ENCODE measurements around the gene CLDN22.

CLDN22 gene

DNA sequence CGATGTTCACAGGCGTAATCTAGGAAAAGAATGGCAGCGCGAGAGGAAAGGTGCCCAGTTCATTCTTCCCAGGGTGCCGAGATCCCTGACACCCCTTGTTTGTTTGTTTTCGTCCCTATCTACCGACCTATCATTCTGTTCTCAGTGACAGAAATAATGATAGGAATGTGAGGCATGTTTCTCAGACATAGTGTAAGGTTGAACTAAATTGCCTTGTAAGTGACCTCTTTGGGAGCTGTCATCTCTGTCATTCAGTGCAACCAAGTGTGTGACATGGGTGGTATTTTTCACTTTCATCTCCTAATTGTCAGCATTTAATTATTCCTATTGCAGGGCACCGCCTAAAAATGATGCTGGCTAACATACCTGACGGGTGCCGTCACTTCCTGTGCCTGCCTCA lies 24.4 kb downstream of the CLDN22 start:
- FAIRE-seq (no peak), DNase-seq (ENCODE audit: insufficient read length, low spot score) (no peak)
- TF ChIP-seq POLR2A (IDR thresholded peaks at IDR 0.05; ENCODE audit: low read depth, low read length) (no peak), PAX5 (IDR thresholded peaks at IDR 0.05; ENCODE audit: insufficient read depth, low read length, severe bottlenecking) (no peak), POLR2AphosphoS5 (IDR thresholded peaks at IDR 0.05; ENCODE audit: low read depth, low read length) (no peak), TAF1 (IDR thresholded peaks at IDR 0.05; ENCODE audit: low read depth, low read length) (no peak), SPI1 (IDR thresholded peaks at IDR 0.05; ENCODE audit: low read depth, low read length) (no peak), POU2F2 (IDR thresholded peaks at IDR 0.05; ENCODE audit: low read depth, low read length) (no peak)

DNA sequence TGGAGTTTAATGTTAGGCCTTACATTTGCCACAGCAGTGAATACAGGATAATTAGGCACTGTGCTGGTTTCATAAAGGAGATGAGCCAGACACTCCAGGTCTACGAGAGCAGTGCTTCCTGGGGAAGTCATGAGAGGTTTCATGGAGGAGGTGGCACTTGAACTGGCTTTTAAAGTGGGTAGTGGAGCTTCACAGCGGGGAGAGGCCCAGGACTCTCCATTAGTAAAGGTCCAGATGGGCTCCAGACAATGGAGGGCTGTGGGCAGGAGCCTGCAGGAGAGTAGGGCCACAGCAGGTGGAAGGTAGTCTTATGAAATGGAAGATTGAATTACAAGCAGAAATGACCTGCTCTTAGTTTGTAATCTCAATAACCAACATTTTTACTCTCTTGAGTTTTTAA lies 29.0 kb downstream of the CLDN22 start:
- FAIRE-seq: no peak
- TF ChIP-seq POLR2A (IDR thresholded peaks at IDR 0.05; ENCODE audit: low read depth, low read length): no peak
- no peak for TF ChIP-seq PAX5 (IDR thresholded peaks at IDR 0.05; ENCODE audit: insufficient read depth, low read length, severe bottlenecking)
- no peak for TF ChIP-seq POLR2AphosphoS5 (IDR thresholded peaks at IDR 0.05; ENCODE audit: low read depth, low read length)
- no peak for TF ChIP-seq SPI1 (IDR thresholded peaks at IDR 0.05; ENCODE audit: low read depth, low read length)
- TF ChIP-seq TAF1 (IDR thresholded peaks at IDR 0.05; ENCODE audit: low read depth, low read length): no peak
- no peak for DNase-seq (ENCODE audit: insufficient read length, low spot score)

DNA sequence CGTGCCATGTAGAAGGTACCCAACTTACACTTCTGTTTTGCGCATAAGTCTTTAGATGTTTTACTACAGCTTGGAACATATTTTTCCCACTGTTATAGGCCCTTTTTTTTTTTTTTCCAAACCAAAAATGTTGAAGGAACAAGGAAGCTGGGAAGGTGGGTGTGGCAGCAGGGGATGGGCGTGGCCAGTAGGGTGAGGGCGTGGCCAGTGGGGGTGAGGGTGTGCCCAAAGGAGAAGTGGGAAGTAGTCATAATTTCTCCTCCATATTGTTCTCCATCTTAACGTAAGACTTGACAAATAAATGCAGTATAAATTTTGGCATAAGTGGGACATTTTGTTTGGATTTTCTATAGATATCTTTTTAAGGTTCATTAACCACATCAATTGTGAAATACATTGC lies 30.4 kb downstream of the CLDN22 start:
- TF ChIP-seq POLR2A (IDR thresholded peaks at IDR 0.05; ENCODE audit: low read depth, low read length): no peak
- TF ChIP-seq PAX5 (IDR thresholded peaks at IDR 0.05; ENCODE audit: insufficient read depth, low read length, severe bottlenecking): no peak
- no peak for TF ChIP-seq POLR2AphosphoS5 (IDR thresholded peaks at IDR 0.05; ENCODE audit: low read depth, low read length)
- no peak for TF ChIP-seq SPI1 (IDR thresholded peaks at IDR 0.05; ENCODE audit: low read depth, low read length)
- no peak for TF ChIP-seq TAF1 (IDR thresholded peaks at IDR 0.05; ENCODE audit: low read depth, low read length)
- no peak for TF ChIP-seq POU2F2 (IDR thresholded peaks at IDR 0.05; ENCODE audit: low read depth, low read length)
- DNase-seq (ENCODE audit: insufficient read length, low spot score) (no peak), FAIRE-seq (no peak)

DNA sequence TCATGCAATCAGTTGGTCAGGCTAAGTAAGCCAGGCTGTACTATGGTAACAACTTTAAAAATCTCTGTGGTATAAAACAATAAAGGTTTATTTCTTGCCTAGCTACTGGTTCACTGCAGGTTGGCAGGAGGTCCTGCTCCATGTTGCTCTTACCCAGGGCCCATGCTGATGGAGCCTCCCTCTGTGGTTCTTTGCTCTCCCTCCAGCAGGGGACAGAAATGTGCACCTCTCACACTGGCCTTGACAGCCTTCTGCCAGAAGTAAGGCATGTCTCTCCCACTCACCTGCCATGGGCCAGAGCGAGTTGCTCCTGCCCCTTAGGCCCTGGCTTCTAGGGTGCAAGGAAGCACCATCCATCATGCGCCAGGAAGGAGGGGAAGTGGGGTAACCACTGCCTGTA lies 31.1 kb downstream of the CLDN22 start:
- no peak for TF ChIP-seq PAX5 (IDR thresholded peaks at IDR 0.05; ENCODE audit: insufficient read depth, low read length, severe bottlenecking)
- no peak for TF ChIP-seq TAF1 (IDR thresholded peaks at IDR 0.05; ENCODE audit: low read depth, low read length)
- no peak for TF ChIP-seq POLR2AphosphoS5 (IDR thresholded peaks at IDR 0.05; ENCODE audit: low read depth, low read length)
- TF ChIP-seq POLR2A (IDR thresholded peaks at IDR 0.05; ENCODE audit: low read depth, low read length): no peak
- TF ChIP-seq SPI1 (IDR thresholded peaks at IDR 0.05; ENCODE audit: low read depth, low read length): no peak
- no peak for TF ChIP-seq POU2F2 (IDR thresholded peaks at IDR 0.05; ENCODE audit: low read depth, low read length)
- no peak for FAIRE-seq
- no peak for DNase-seq (ENCODE audit: insufficient read length, low spot score)

DNA sequence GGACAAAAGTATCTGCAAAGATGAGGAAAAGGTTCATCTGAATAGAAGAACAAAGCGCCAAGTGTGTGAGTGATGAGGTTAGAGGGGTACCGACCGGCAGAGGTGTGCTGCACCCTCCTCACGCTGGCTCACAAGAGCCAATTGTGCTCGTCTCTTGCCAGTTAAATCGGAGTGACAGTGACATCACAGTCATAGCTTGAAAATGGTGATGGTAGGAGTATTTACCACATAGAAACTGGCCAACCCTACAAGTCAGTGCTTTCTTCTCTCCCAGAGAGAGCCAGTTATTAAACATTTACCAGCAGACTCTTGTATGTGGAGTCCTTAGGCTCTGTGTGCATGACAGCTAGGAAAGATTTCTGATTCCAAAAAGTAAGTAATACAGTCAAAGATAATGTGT lies 32.4 kb downstream of the CLDN22 start:
- FAIRE-seq (no peak), DNase-seq (ENCODE audit: insufficient read length, low spot score) (no peak)
- no peak for TF ChIP-seq POLR2A (IDR thresholded peaks at IDR 0.05; ENCODE audit: low read depth, low read length)
- no peak for TF ChIP-seq POLR2AphosphoS5 (IDR thresholded peaks at IDR 0.05; ENCODE audit: low read depth, low read length)
- no peak for TF ChIP-seq TAF1 (IDR thresholded peaks at IDR 0.05; ENCODE audit: low read depth, low read length)
- TF ChIP-seq SPI1 (IDR thresholded peaks at IDR 0.05; ENCODE audit: low read depth, low read length): no peak
- TF ChIP-seq PAX5 (IDR thresholded peaks at IDR 0.05; ENCODE audit: insufficient read depth, low read length, severe bottlenecking): no peak
- no peak for TF ChIP-seq POU2F2 (IDR thresholded peaks at IDR 0.05; ENCODE audit: low read depth, low read length)

DNA sequence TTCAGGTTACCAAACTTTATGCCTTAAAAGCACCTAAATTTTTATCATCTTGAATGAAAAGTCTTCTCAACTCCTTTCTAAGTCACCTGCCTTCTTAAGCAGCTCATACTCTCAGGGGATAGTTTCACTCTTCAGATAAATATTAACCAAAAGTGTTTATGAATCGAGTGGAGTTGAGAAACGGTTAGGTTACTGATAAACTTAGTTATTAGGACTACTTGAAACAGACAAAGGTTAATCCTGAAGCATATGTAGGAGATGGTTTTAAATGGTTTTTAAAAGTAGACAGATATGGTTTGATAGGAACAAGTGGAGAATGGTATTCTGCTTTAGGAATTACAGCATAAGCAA lies 32.8 kb downstream of the CLDN22 start:
- FAIRE-seq (no peak), DNase-seq (ENCODE audit: insufficient read length, low spot score) (no peak)
- TF ChIP-seq POU2F2 (IDR thresholded peaks at IDR 0.05; ENCODE audit: low read depth, low read length) (no peak), TAF1 (IDR thresholded peaks at IDR 0.05; ENCODE audit: low read depth, low read length) (no peak), POLR2AphosphoS5 (IDR thresholded peaks at IDR 0.05; ENCODE audit: low read depth, low read length) (no peak), POLR2A (IDR thresholded peaks at IDR 0.05; ENCODE audit: low read depth, low read length) (no peak), SPI1 (IDR thresholded peaks at IDR 0.05; ENCODE audit: low read depth, low read length) (no peak), PAX5 (IDR thresholded peaks at IDR 0.05; ENCODE audit: insufficient read depth, low read length, severe bottlenecking) (no peak)

DNA sequence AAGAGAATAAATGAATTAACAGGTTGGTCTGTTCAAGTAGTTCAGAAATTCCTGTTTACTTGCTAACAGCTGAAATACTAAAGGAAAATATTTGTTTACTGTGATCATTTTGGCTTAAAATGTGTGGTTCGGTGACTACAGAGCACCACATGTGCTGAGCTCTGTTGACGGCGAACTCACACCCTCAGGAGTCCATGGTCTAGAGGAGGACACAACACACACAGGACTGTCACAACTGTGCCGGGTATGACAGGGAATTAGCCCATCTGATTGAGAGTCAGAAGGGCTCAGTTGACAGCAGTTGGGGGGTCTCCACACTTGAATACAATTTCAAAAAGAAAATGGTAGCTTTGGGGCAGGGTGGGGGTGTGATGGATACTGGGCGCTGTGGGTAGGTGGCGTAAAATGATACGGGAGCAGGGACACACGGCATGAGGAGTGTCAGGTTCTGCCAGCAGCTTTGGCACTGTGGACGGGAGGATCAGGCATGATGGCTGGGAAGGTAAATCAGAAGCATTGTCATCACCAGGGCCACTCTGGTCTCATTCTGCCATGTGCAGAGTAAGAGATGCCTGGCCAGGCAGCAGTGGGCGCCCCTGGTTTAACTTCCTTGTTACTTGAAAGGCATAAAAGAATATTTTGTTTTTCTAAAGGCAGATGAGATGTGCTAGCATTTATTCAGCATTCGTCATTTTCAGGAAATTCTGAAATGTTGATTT lies 33.3 kb downstream of the CLDN22 start:
- no peak for TF ChIP-seq PAX5 (IDR thresholded peaks at IDR 0.05; ENCODE audit: insufficient read depth, low read length, severe bottlenecking)
- TF ChIP-seq POLR2A (IDR thresholded peaks at IDR 0.05; ENCODE audit: low read depth, low read length): no peak
- TF ChIP-seq TAF1 (IDR thresholded peaks at IDR 0.05; ENCODE audit: low read depth, low read length): no peak
- TF ChIP-seq POU2F2 (IDR thresholded peaks at IDR 0.05; ENCODE audit: low read depth, low read length): no peak
- TF ChIP-seq POLR2AphosphoS5 (IDR thresholded peaks at IDR 0.05; ENCODE audit: low read depth, low read length): no peak
- TF ChIP-seq SPI1 (IDR thresholded peaks at IDR 0.05; ENCODE audit: low read depth, low read length): no peak
- FAIRE-seq (no peak), DNase-seq (ENCODE audit: insufficient read length, low spot score) (no peak)

DNA sequence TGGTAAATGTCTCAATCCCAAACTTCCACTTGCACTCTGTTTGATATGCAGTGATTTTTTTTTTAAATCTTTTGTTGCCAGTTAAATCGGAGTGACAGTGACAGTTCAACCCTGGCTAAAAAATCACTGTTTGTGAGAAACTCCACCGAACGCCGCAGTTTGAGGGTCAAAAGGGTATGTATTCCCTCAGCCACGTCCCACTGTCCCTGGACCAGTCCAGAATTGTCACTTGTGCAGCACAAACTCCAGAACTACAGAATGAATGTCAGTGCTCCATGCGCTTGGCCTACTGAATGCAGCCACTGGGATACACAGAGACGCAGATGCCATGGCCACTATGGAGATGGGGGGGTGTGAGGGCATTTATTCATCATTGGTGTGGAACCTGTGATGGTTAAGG lies 34.2 kb downstream of the CLDN22 start:
- FAIRE-seq: no peak
- TF ChIP-seq POLR2AphosphoS5 (IDR thresholded peaks at IDR 0.05; ENCODE audit: low read depth, low read length): no peak
- TF ChIP-seq TAF1 (IDR thresholded peaks at IDR 0.05; ENCODE audit: low read depth, low read length): no peak
- TF ChIP-seq SPI1 (IDR thresholded peaks at IDR 0.05; ENCODE audit: low read depth, low read length): no peak
- TF ChIP-seq POLR2A (IDR thresholded peaks at IDR 0.05; ENCODE audit: low read depth, low read length): no peak
- no peak for TF ChIP-seq POU2F2 (IDR thresholded peaks at IDR 0.05; ENCODE audit: low read depth, low read length)
- TF ChIP-seq PAX5 (IDR thresholded peaks at IDR 0.05; ENCODE audit: insufficient read depth, low read length, severe bottlenecking): no peak

DNA sequence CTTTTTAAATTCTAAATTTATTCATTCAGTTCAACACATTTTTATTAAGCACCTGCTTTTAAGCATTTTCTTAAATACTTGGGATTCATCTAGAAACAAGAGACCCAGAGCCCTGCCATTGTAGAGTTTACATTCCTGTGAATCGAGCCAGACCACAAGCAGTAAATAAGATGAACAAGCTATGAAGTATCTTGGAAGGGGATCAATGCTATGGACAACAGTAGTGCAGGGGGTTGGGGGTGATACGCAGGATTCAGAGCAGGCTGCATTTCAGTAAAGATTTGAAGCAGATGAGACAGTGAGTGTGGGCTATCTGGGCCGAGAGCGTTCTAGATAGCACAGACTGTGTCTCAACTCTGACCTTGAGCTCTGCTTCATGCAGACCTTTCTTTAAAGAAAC lies 35.1 kb downstream of the CLDN22 start:
- TF ChIP-seq POLR2AphosphoS5 (IDR thresholded peaks at IDR 0.05; ENCODE audit: low read depth, low read length) (no peak), TAF1 (IDR thresholded peaks at IDR 0.05; ENCODE audit: low read depth, low read length) (no peak), POLR2A (IDR thresholded peaks at IDR 0.05; ENCODE audit: low read depth, low read length) (no peak), PAX5 (IDR thresholded peaks at IDR 0.05; ENCODE audit: insufficient read depth, low read length, severe bottlenecking) (no peak), SPI1 (IDR thresholded peaks at IDR 0.05; ENCODE audit: low read depth, low read length) (no peak), POU2F2 (IDR thresholded peaks at IDR 0.05; ENCODE audit: low read depth, low read length) (no peak)
- FAIRE-seq (no peak), DNase-seq (ENCODE audit: insufficient read length, low spot score) (no peak)

More for the DNA sequence above, 34.2 kb downstream of the CLDN22 start:
- DNase-seq (ENCODE audit: insufficient read length, low spot score): no peak
